Caco-2 (cell line): ENCODE data around the gene TRAF4. TPM values are rescaled to one million over a fixed set of nuclear protein-coding genes. Genes with fewer than 3 reads are reported as not detected.

Experiments
- BruUV-seq: library from RNA; stranded (reverse); fragments of 400-500 nt; replicated peaks from 2 replicates; lab custom pipeline; 2021; lab: Mats Ljungman, UMichigan
- CTCF ChIA-PET: fragments of 300-600 bp; sonication (Branson Sonifier 250); formaldehyde crosslinking; loops from one replicate; lab custom pipeline; 2022; ENCODE audit warnings: antibody characterized with exemption; lab: Charles Lee
- POLR2A ChIA-PET: fragments of 300-600 bp; sonication (Branson Sonifier 250); formaldehyde crosslinking; loops from one replicate; lab custom pipeline; 2022; ENCODE audit warnings: antibody characterized with exemption; lab: Charles Lee
- DNase-seq, 2 experiments: peaks; one replicate each; pipeline versions ENCODE4 v3.0.0 to v3.0.0-alpha.2; 2020 to 2022
- H3K27me3 ChIP-seq: replicated peaks from 2 replicates; pipeline ENCODE4 v1.6.0; 2011; ENCODE audit warnings: low read length; ENCODE audit not compliant: control insufficient read depth, insufficient read depth
- H3K36me3 ChIP-seq: 2 replicates; pipeline ENCODE4 v1.5.1; 2011; ENCODE audit warnings: low read length; ENCODE audit not compliant: control insufficient read depth, insufficient read depth
- H3K4me1 ChIP-seq: fragments of 250-450 bp; sonication (Bioruptor Pico); 2 replicates; pipeline ENCODE4 v1.5.1; 2020; ENCODE audit warnings: mild to moderate bottlenecking
- H3K4me3 ChIP-seq: 2 replicates; pipeline ENCODE4 v1.5.1; 2011; ENCODE audit warnings: low read depth, mild to moderate bottlenecking, control low read depth, low read length
- H3K9me3 ChIP-seq: fragments of 250-450 bp; sonication (Bioruptor Pico); 2 replicates; pipeline ENCODE4 v1.5.1; 2020; ENCODE audit warnings: mild to moderate bottlenecking, moderate library complexity
- H3K27ac Mint-ChIP-seq: one replicate; pipeline ENCODE4 v1.8.0; 2022; ENCODE audit warnings: mixed read lengths; ENCODE audit not compliant: unreplicated experiment
- H3K27me3 Mint-ChIP-seq: one replicate; pipeline ENCODE4 v1.8.0; 2022; ENCODE audit warnings: mixed read lengths; ENCODE audit not compliant: insufficient read depth, unreplicated experiment
- H3K36me3 Mint-ChIP-seq: one replicate; pipeline ENCODE4 v1.8.0; 2022; ENCODE audit warnings: mild to moderate bottlenecking, mixed read lengths; ENCODE audit not compliant: insufficient read depth, unreplicated experiment
- H3K4me1 Mint-ChIP-seq: one replicate; pipeline ENCODE4 v1.8.0; 2022; ENCODE audit warnings: low read depth, mixed read lengths; ENCODE audit not compliant: unreplicated experiment
- H3K4me3 Mint-ChIP-seq: one replicate; pipeline ENCODE4 v1.8.0; 2022; ENCODE audit warnings: mild to moderate bottlenecking, moderate library complexity, mixed read lengths; ENCODE audit not compliant: unreplicated experiment
- H3K9me3 Mint-ChIP-seq: one replicate; pipeline ENCODE4 v1.8.0; 2022; ENCODE audit warnings: mixed read lengths; ENCODE audit not compliant: unreplicated experiment
- CTCF ChIP-seq, 2 experiments: fragments of 200-600 bp in 1 of 2; IDR thresholded peaks; 1 replicate in 1 of 2; 2 replicates in 1 of 2; pipeline versions ENCODE4 v1.5.1 to v1.8.0; 2011 to 2022; ENCODE audit warnings: antibody characterized with exemption in 1 of 2, control low read depth in 1 of 2, inconsistent platforms in 1 of 2, low read depth in 1 of 2, low read length in 1 of 2, mild to moderate bottlenecking in 1 of 2, moderate library complexity in 1 of 2; ENCODE audit not compliant: insufficient read depth in 1 of 2, severe bottlenecking in 1 of 2, unreplicated experiment in 1 of 2
- intact Hi-C: fragments of 100-400 bp; cut with micrococcal nuclease; formaldehyde crosslinking; loops from one replicate; pipeline ENCODE4 v1.10.0; 2022; ENCODE audit not compliant: unreplicated experiment
- total RNA-seq: library from RNA; stranded (reverse); gene quantifications from 2 replicates; pipeline ENCODE4 v1.2.3, GENCODE V29; 2022

The TRAF4 gene
- total RNA-seq, 1 experiment from 2014 or later = 140 TPM

- no peaks in the 10 kb centered on the region for H3K4me1 Mint-ChIP-seq
- H3K36me3 ChIP-seq = no peaks in the 10 kb centered on the region; the same call in 1 of the 2 replicates
- BruUV-seq = no TSS peak
- H3K4me1 ChIP-seq = peaks cover 6% of the 10 kb centered on the region; the same call in 1 of the 2 replicates
- ChIA-PET CTCF (no interaction called here), POLR2A (no interaction called here)
- DNase-seq = no peak
- no peaks in the 10 kb centered on the region for H3K9me3 Mint-ChIP-seq
- no peak overlapping the region for H3K27ac Mint-ChIP-seq
- H3K4me3 Mint-ChIP-seq = no peak overlapping the region
- intact Hi-C loops = no loop called here
- H3K27me3 Mint-ChIP-seq = no peaks in the 10 kb centered on the region
- H3K36me3 Mint-ChIP-seq = peaks cover 17% of the 10 kb centered on the region
- no peaks in the 10 kb centered on the region for H3K27me3 ChIP-seq
- H3K9me3 ChIP-seq = no peaks in the 10 kb centered on the region
- no peak overlapping the region for H3K4me3 ChIP-seq
- TF ChIP-seq CTCF (IDR thresholded peaks at IDR 0.05; ENCODE audit: insufficient read depth in 1 of 2, low read depth in 1 of 2, low read length in 1 of 2, severe bottlenecking in 1 of 2, unreplicated experiment in 1 of 2) = no peak
These were observed 6.5 kb upstream of the TRAF4 start for GRCh38 chr17:28737316-28737715.

- Histone ChIP-seq H3K36me3 (no peaks in the 10 kb centered on the region; the same call in 1 of the 2 replicates), H3K9me3 (no peaks in the 10 kb centered on the region), H3K27me3 (no peaks in the 10 kb centered on the region), H3K4me3 (no peak overlapping the region), H3K4me1 (peaks cover 12% of the 10 kb centered on the region; the same call in 1 of the 2 replicates)
- Mint-ChIP-seq H3K36me3 (peaks cover 20% of the 10 kb centered on the region), H3K4me3 (no peak overlapping the region), H3K9me3 (no peaks in the 10 kb centered on the region), H3K27me3 (no peaks in the 10 kb centered on the region), H3K27ac (no peak overlapping the region), H3K4me1 (no peaks in the 10 kb centered on the region)
- POLR2A ChIA-PET = no interaction called here
- no peak for DNase-seq
- no TSS peak for BruUV-seq
- no peak for TF ChIP-seq CTCF (IDR thresholded peaks at IDR 0.05; ENCODE audit: insufficient read depth in 1 of 2, low read depth in 1 of 2, low read length in 1 of 2, severe bottlenecking in 1 of 2, unreplicated experiment in 1 of 2)
- intact Hi-C loops = no loop called here
- CTCF ChIA-PET = interaction anchor here (0.9 kb wide), 1 partner anchor 11 kb away, joined by 6 read pairs; no protein-coding TSS in a partner anchor
These were observed 5.8 kb upstream of the TRAF4 start for GRCh38 chr17:28737770-28738679.

GRCh38 chr17:28738680-28739384 is 5.0 kb upstream of the TRAF4 start:
- Mint-ChIP-seq H3K4me3 (no peak overlapping the region), H3K27me3 (no peaks in the 10 kb centered on the region), H3K36me3 (peaks cover 23% of the 10 kb centered on the region), H3K4me1 (no peaks in the 10 kb centered on the region), H3K9me3 (no peaks in the 10 kb centered on the region), H3K27ac (no peak overlapping the region)
- Histone ChIP-seq H3K4me3 (no peak overlapping the region), H3K27me3 (no peaks in the 10 kb centered on the region), H3K4me1 (peaks cover 12% of the 10 kb centered on the region; the same call in 1 of the 2 replicates), H3K9me3 (no peaks in the 10 kb centered on the region), H3K36me3 (no peaks in the 10 kb centered on the region; the same call in 1 of the 2 replicates)
- intact Hi-C loops = no loop called here
- no peak for DNase-seq
- POLR2A ChIA-PET = no interaction called here
- CTCF ChIA-PET = interaction anchor here (0.9 kb wide), 1 partner anchor 12 kb away, joined by 6 read pairs; no protein-coding TSS in a partner anchor
- TF ChIP-seq CTCF (IDR thresholded peaks at IDR 0.05; ENCODE audit: insufficient read depth in 1 of 2, low read depth in 1 of 2, low read length in 1 of 2, severe bottlenecking in 1 of 2, unreplicated experiment in 1 of 2) = no peak
- BruUV-seq = no TSS peak
